DND-41 (cell line): ENCODE measurements around the gene USP24.

Source experiments
- EZH2 ChIP-seq: IDR thresholded peaks from 3 replicates; pipeline ENCODE4 v1.6.1; 2012; ENCODE audit warnings: borderline replicate concordance, low read depth, mild to moderate bottlenecking, moderate library complexity, low read length, inconsistent platforms; ENCODE audit not compliant: severe bottlenecking
- TF ChIP-seq, protein P1 (sequence below): IDR thresholded peaks from 2 replicates; pipeline ENCODE4 v1.5.1; 2012; ENCODE audit warnings: borderline replicate concordance, low read length, moderate library complexity, mild to moderate bottlenecking; ENCODE audit not compliant: poor library complexity, severe bottlenecking; ENCODE audit errors: extremely low read depth

DNA sequence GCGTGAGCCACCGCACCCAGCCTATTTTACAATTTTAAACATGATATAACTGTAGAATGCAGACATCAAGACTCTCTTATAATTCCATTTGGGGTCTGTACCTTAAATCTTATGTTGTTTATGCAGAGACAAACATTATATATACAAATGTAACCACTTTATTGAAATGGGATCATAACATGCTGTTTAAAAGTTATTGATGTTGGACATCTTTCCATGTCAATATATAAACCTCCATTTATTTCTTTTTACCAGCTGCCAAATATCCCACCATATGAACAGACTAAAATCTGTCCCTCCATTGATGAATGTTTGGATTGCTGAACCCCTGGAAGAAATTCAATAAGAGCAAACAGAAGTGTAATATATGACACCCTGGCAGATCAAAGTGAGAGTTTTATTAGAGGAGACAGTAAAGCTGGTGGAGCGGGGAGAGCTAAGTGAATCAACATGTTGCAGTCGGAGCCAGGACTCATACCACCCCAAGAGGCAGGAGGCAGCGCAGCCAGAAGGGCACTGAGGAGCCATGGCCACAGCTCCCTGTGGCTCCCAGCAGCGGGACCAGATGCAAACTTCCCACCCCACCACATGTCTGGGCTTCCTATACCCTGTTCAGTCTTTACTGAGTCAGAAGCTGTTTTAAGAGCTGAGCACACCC, 180.6 kb downstream of the USP24 start:
- TF ChIP-seq, protein P1, sequence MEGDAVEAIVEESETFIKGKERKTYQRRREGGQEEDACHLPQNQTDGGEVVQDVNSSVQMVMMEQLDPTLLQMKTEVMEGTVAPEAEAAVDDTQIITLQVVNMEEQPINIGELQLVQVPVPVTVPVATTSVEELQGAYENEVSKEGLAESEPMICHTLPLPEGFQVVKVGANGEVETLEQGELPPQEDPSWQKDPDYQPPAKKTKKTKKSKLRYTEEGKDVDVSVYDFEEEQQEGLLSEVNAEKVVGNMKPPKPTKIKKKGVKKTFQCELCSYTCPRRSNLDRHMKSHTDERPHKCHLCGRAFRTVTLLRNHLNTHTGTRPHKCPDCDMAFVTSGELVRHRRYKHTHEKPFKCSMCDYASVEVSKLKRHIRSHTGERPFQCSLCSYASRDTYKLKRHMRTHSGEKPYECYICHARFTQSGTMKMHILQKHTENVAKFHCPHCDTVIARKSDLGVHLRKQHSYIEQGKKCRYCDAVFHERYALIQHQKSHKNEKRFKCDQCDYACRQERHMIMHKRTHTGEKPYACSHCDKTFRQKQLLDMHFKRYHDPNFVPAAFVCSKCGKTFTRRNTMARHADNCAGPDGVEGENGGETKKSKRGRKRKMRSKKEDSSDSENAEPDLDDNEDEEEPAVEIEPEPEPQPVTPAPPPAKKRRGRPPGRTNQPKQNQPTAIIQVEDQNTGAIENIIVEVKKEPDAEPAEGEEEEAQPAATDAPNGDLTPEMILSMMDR: no peak
- no peak for TF ChIP-seq EZH2
